Fibroblast of mammary gland (primary cell): ENCODE measurements around the gene SF3B5.
"Not testable (repeated sequence)": the region's sequence is repeated elsewhere in the genome, so short reads cannot be mapped to it uniquely, and the experiment has no call there.

Source experiments
- DNase-seq: peaks from one replicate; pipeline ENCODE4 v3.0.0-alpha.2; 2010; ENCODE audit warnings: low read depth
- H3K4me3 ChIP-seq: 2 replicates; pipeline ENCODE4 v1.5.1; 2011; ENCODE audit warnings: low read depth, mild to moderate bottlenecking, low read length, moderate library complexity; ENCODE audit not compliant: control insufficient read depth
- TF ChIP-seq, protein P1 (sequence below): conservative IDR thresholded peaks from 2 replicates; pipeline ENCODE4 v1.5.1; 2011; ENCODE audit warnings: low read depth, low read length, inconsistent platforms; ENCODE audit not compliant: control insufficient read depth, insufficient read depth

The SF3B5 gene

DNA sequence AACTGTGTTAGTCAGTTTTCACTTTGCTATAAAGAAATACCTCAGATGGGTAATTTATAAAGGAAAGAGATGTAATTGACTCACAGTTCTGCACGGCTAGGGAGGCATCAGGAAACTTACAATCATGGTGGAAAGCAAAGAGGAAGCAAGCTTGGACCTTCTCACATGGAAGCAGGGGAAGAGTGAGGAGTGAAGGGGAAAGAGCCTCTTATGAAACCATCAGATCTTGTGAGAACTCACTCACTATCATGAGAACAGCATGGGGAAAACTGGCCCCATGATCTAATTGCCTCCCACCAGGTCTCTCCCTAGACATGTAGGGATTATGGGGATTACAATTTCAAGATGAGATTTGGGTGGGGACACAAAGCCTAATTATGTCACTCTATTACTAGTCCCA, 46.0 kb downstream of the SF3B5 start:
- H3K4me3 ChIP-seq, result no peak overlapping the region
- no peak for DNase-seq
- TF ChIP-seq, protein P1, sequence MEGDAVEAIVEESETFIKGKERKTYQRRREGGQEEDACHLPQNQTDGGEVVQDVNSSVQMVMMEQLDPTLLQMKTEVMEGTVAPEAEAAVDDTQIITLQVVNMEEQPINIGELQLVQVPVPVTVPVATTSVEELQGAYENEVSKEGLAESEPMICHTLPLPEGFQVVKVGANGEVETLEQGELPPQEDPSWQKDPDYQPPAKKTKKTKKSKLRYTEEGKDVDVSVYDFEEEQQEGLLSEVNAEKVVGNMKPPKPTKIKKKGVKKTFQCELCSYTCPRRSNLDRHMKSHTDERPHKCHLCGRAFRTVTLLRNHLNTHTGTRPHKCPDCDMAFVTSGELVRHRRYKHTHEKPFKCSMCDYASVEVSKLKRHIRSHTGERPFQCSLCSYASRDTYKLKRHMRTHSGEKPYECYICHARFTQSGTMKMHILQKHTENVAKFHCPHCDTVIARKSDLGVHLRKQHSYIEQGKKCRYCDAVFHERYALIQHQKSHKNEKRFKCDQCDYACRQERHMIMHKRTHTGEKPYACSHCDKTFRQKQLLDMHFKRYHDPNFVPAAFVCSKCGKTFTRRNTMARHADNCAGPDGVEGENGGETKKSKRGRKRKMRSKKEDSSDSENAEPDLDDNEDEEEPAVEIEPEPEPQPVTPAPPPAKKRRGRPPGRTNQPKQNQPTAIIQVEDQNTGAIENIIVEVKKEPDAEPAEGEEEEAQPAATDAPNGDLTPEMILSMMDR, result no peak

DNA sequence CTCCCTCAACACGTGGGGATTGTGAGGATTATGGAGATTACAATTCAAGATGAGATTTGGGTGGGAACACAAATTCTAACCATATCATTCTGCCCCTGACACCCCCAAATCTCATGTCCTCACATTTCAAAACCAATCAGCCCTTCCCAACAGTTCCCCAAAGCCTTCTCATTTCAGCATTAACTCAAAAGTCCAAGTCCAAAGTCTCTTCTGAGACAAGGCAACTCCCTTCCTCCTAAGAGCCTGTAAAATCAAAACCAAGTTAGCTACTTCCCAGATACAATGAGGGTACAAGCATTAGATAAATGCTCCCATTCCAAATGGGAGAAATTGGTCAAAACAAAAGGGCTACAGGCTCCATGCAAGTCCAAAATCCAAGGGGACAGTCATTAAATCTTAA, 47.7 kb downstream of the SF3B5 start:
- TF ChIP-seq, protein P1, result no peak
- H3K4me3 ChIP-seq, result no peak overlapping the region
- DNase-seq, result no peak

DNA sequence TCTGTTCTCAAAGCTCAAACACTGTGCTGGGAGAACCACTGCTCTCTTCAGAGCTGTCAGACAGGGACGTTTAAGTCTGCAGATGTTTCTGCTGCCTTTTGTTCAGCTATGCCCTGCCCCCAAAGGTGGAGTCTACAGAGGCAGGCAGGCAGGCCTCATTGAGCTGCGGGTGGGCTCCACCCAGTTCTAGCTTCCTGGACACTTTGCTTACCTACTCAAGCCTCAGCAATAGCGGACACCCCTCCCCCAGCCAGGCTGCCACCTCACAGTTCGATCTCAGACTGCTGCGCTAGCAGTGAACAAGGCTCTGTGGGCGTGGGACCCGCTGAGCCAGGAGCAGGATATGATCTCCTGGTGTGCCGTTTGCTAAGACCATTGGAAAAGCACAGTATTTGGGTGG, 48.7 kb downstream of the SF3B5 start:
- DNase-seq, H3K4me3 ChIP-seq: not testable (repeated sequence)

DNA sequence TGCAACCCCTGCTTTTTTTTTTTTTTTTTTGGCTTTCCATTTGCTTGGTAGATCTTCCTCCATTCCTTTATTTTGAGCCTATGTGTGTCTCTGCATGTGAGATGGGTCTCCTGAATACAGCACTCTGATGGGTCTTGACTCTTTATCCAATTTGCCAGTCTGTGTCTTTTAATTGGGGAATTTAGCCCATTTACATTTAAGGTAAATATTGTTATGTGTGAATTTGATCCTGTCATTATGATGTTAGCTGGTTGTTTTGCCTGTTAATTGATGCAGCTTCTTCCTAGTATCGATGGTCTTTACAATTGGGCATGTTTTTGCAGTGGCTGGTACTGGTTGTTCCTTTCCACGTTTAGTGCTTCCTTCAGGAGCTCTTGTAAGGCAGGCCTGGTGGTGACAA, 50.4 kb downstream of the SF3B5 start:
- H3K4me3 ChIP-seq, DNase-seq: not testable (repeated sequence)
